H9 (cell line): ENCODE data around the gene COL4A1. TPM values are rescaled to one million over a fixed set of nuclear protein-coding genes. Genes with fewer than 3 reads are reported as not detected.

ENCODE experiments used
- DNase-seq: peaks from one replicate; pipeline ENCODE4 v3.0.0-alpha.2; 2017
- H2AFZ ChIP-seq: one replicate; pipeline ENCODE4 v1.6.1; 2013; ENCODE audit warnings: mild to moderate bottlenecking, low read length, control low read depth, moderate library complexity
- H2AK5ac ChIP-seq: 2 replicates; pipeline ENCODE4 v1.6.1; 2013; ENCODE audit warnings: low read length, control low read depth, mixed read lengths; ENCODE audit not compliant: insufficient read length
- H2BK120ac ChIP-seq: one replicate; pipeline ENCODE4 v1.6.1; 2013; ENCODE audit warnings: low read depth, mild to moderate bottlenecking, low read length, control low read depth, inconsistent platforms; ENCODE audit not compliant: poor library complexity, severe bottlenecking
- H2BK12ac ChIP-seq: 2 replicates; pipeline ENCODE4 v1.6.1; 2013; ENCODE audit warnings: low read length, control low read depth, mixed read lengths, low read depth; ENCODE audit not compliant: insufficient read length
- H2BK15ac ChIP-seq: 2 replicates; pipeline ENCODE4 v1.6.1; 2013; ENCODE audit warnings: low read depth, low read length, control low read depth
- H2BK20ac ChIP-seq: one replicate; pipeline ENCODE4 v1.6.1; 2013; ENCODE audit warnings: low read depth, mild to moderate bottlenecking, low read length, control low read depth, inconsistent platforms; ENCODE audit not compliant: poor library complexity, severe bottlenecking
- H2BK5ac ChIP-seq: 2 replicates; pipeline ENCODE4 v1.6.1; 2013; ENCODE audit warnings: low read length, control low read depth, mixed read lengths; ENCODE audit not compliant: insufficient read length
- H3K14ac ChIP-seq: 2 replicates; pipeline ENCODE4 v1.6.1; 2013; ENCODE audit warnings: low read length, control low read depth; ENCODE audit not compliant: insufficient read depth
- H3K18ac ChIP-seq: 2 replicates; pipeline ENCODE4 v1.6.1; 2013; ENCODE audit warnings: low read depth, mild to moderate bottlenecking, mixed read lengths, low read length, control low read depth; ENCODE audit not compliant: insufficient read length
- H3K23ac ChIP-seq: 2 replicates; pipeline ENCODE4 v1.6.1; 2013; ENCODE audit warnings: low read length, control low read depth, mixed read lengths, low read depth; ENCODE audit not compliant: insufficient read length
- H3K23me2 ChIP-seq: 2 replicates; pipeline ENCODE4 v1.6.1; 2013; ENCODE audit warnings: low read depth, mild to moderate bottlenecking, mixed read lengths, low read length, control low read depth; ENCODE audit not compliant: insufficient read length, poor library complexity, severe bottlenecking
- H3K27ac ChIP-seq: 2 replicates; pipeline ENCODE4 v1.5.1; 2013; ENCODE audit warnings: low read length, control low read depth, mixed read lengths, low read depth; ENCODE audit not compliant: insufficient read length
- H3K27me3 ChIP-seq: 2 replicates; pipeline ENCODE4 v1.6.1; 2013; ENCODE audit warnings: low read length, control low read depth, inconsistent platforms; ENCODE audit not compliant: insufficient read depth
- H3K4ac ChIP-seq: 2 replicates; pipeline ENCODE4 v1.6.1; 2013; ENCODE audit warnings: low read depth, mild to moderate bottlenecking, control low read depth, inconsistent platforms, low read length, moderate library complexity
- H3K4me1 ChIP-seq: 2 replicates; pipeline ENCODE4 v1.6.1; 2013; ENCODE audit warnings: low read length, control low read depth, inconsistent platforms; ENCODE audit not compliant: insufficient read depth
- H3K4me2 ChIP-seq: 2 replicates; pipeline ENCODE4 v1.6.1; 2013; ENCODE audit warnings: low read length, control low read depth, mixed read lengths; ENCODE audit not compliant: insufficient read length, insufficient read depth
- H3K56ac ChIP-seq: 2 replicates; pipeline ENCODE4 v1.6.1; 2013; ENCODE audit warnings: low read depth, mild to moderate bottlenecking, mixed read lengths, low read length, control low read depth; ENCODE audit not compliant: insufficient read length
- H3K79me1 ChIP-seq: 2 replicates; pipeline ENCODE4 v1.6.1; 2013; ENCODE audit warnings: low read depth, mild to moderate bottlenecking, moderate library complexity, low read length, control low read depth, inconsistent platforms; ENCODE audit not compliant: insufficient read depth, poor library complexity, severe bottlenecking
- H3K79me2 ChIP-seq: 2 replicates; pipeline ENCODE4 v1.6.1; 2013; ENCODE audit warnings: low read length, control low read depth, inconsistent platforms; ENCODE audit not compliant: insufficient read depth
- H3K9ac ChIP-seq: 2 replicates; pipeline ENCODE4 v1.6.1; 2013; ENCODE audit warnings: low read length, control low read depth, mixed read lengths; ENCODE audit not compliant: insufficient read length; ENCODE audit errors: extremely low read depth
- H3K9me3 ChIP-seq: one replicate; pipeline ENCODE4 v1.6.1; 2013; ENCODE audit warnings: low read depth, low read length, inconsistent platforms; ENCODE audit not compliant: control insufficient read depth
- H3T11ph ChIP-seq: one replicate; pipeline ENCODE4 v1.6.1; 2013; ENCODE audit warnings: mild to moderate bottlenecking, low read length, control low read depth, inconsistent platforms
- H4K20me1 ChIP-seq: one replicate; pipeline ENCODE4 v1.6.1; 2013; ENCODE audit not compliant: control insufficient read depth, insufficient read length, insufficient read depth
- H4K5ac ChIP-seq: 2 replicates; pipeline ENCODE4 v1.6.1; 2013; ENCODE audit warnings: low read depth, mild to moderate bottlenecking, mixed read lengths, low read length, control low read depth; ENCODE audit not compliant: insufficient read length
- H4K8ac ChIP-seq: replicated peaks from 2 replicates; pipeline ENCODE4 v1.6.1; 2013; ENCODE audit warnings: low read length, control low read depth, mixed read lengths, low read depth; ENCODE audit not compliant: insufficient read length
- H4K91ac ChIP-seq: 2 replicates; pipeline ENCODE4 v1.6.1; 2013; ENCODE audit warnings: low read depth, mild to moderate bottlenecking, moderate library complexity, mixed read lengths, low read length, control low read depth; ENCODE audit not compliant: insufficient read length
- H3K27ac Mint-ChIP-seq, 3 experiments: 2 replicates in 2 of 3; 3 replicates in 1 of 3; pipeline ENCODE4 v1.8.0; 2020 to 2021; ENCODE audit warnings: mixed read lengths in 3 of 3, mild to moderate bottlenecking in 1 of 3, moderate library complexity in 1 of 3
- H3K27me3 Mint-ChIP-seq: 2 replicates; pipeline ENCODE4 v1.8.0; 2021; ENCODE audit warnings: low read depth, mild to moderate bottlenecking, moderate library complexity, mixed read lengths
- H3K36me3 Mint-ChIP-seq, 3 experiments: 2 replicates in 2 of 3; 3 replicates in 1 of 3; pipeline ENCODE4 v1.8.0; 2020 to 2021; ENCODE audit warnings: low read depth in 3 of 3, mixed read lengths in 3 of 3; ENCODE audit not compliant: insufficient read depth in 1 of 3
- H3K4me1 Mint-ChIP-seq, 2 experiments: 2 replicates each; pipeline ENCODE4 v1.8.0; 2020; ENCODE audit warnings: mixed read lengths in 2 of 2
- H3K4me3 Mint-ChIP-seq, 2 experiments: 2 replicates in 1 of 2; 3 replicates in 1 of 2; pipeline ENCODE4 v1.8.0; 2020 to 2021; ENCODE audit warnings: mild to moderate bottlenecking in 2 of 2, mixed read lengths in 2 of 2, moderate library complexity in 1 of 2
- H3K9me3 Mint-ChIP-seq, 2 experiments: 2 replicates in 1 of 2; 3 replicates in 1 of 2; pipeline ENCODE4 v1.8.0; 2020; ENCODE audit warnings: mild to moderate bottlenecking in 2 of 2, mixed read lengths in 2 of 2, moderate library complexity in 1 of 2
- CTCF ChIP-seq: fragments of 200-600 bp; sonication (generic); conservative IDR thresholded peaks from 3 replicates; pipeline ENCODE4 v1.8.0; 2021; ENCODE audit warnings: antibody characterized with exemption, mild to moderate bottlenecking
- WGBS: extraction: QIAGEN DNeasy Blood & Tissue Kit; methylation state at CpG from one replicate; pipeline ENCODE4 v1.1.7; 2013; ENCODE audit warnings: missing lambda C conversion rate, low lambda C conversion rate, mixed read lengths; ENCODE audit not compliant: insufficient read length; ENCODE audit errors: extremely low coverage; 5-methylcytosine and 5-hydroxymethylcytosine counted together
- total RNA-seq: library from RNA; stranded (reverse); gene quantifications from 2 replicates; pipeline ENCODE4 v1.2.1, GENCODE V29; 2021

COL4A1 gene
- total RNA-seq, 1 experiment from 2014 or later, result 73.1 TPM

GRCh38 chr13:110263888-110264287 is 43.1 kb downstream of the COL4A1 start:
- no peaks in the 10 kb centered on the region for H3K23me2 ChIP-seq
- no peak overlapping the region for H2BK120ac ChIP-seq
- H3K9ac ChIP-seq, result no peak overlapping the region
- H2BK20ac ChIP-seq, result no peak overlapping the region
- H3K9me3 ChIP-seq, result no peaks in the 10 kb centered on the region
- no peak overlapping the region for H3K4ac ChIP-seq
- Mint-ChIP-seq H3K27ac (peak overlapping the region in 1 of 3 experiments; percentile 39; a peak in 2 of 7 replicates), H3K9me3 (no peaks in the 10 kb centered on the region), H3K27me3 (peaks cover 2% of the 10 kb centered on the region; the same call in 1 of the 2 replicates), H3K4me1 (peaks cover 65 to 70% of the 10 kb centered on the region in 2 experiments), H3K4me3 (no peak overlapping the region), H3K36me3 (peaks cover 0 to 4% (median 3%) of the 10 kb centered on the region in 3 experiments; a peak in 2 of 7 replicates)
- H2BK5ac ChIP-seq, result no peak overlapping the region
- no peaks in the 10 kb centered on the region for H3K27me3 ChIP-seq
- no peak for DNase-seq
- H3K79me2 ChIP-seq, result no peaks in the 10 kb centered on the region; the same call in 1 of the 2 replicates
- peaks cover 15% of the 10 kb centered on the region for H3K4me1 ChIP-seq
- no peak overlapping the region for H3K4me2 ChIP-seq
- no peak overlapping the region for H2BK12ac ChIP-seq
- H3K56ac ChIP-seq, result no peak overlapping the region
- H4K8ac ChIP-seq, result no peak overlapping the region
- no peak overlapping the region for H3T11ph ChIP-seq
- no peak overlapping the region; the same call in 1 of the 2 replicates for H3K14ac ChIP-seq
- no peak overlapping the region for H4K5ac ChIP-seq
- H2BK15ac ChIP-seq, result no peak overlapping the region
- H3K79me1 ChIP-seq, result peaks cover 4% of the 10 kb centered on the region
- H4K20me1 ChIP-seq, result no peaks in the 10 kb centered on the region
- H3K18ac ChIP-seq, result no peak overlapping the region
- no peak overlapping the region for H3K27ac ChIP-seq
- H2AK5ac ChIP-seq, result no peak overlapping the region
- no peak overlapping the region for H4K91ac ChIP-seq
- H3K23ac ChIP-seq, result no peak overlapping the region
- WGBS, result no CpG with 5 or more reads among the region's 5 CpGs
- TF ChIP-seq CTCF, result no peak
- no peak overlapping the region for H2AFZ ChIP-seq
